ENCODE results near the gene SLC25A11. TPM values are rescaled to one million over a fixed set of nuclear protein-coding genes. Genes with fewer than 3 reads are reported as not detected.
A peak's percentile ranks its signal among the peaks of the same experiment; 100 is the strongest.

Gene SLC25A11
- total RNA-seq, 1 experiment from 2014 or later: 75.1 TPM

GRCh38 chr17:4967539-4968485 lies 28.0 kb upstream of the SLC25A11 start, which contains the start of gene SPAG7 (continued):
- TF ChIP-seq, protein P1, sequence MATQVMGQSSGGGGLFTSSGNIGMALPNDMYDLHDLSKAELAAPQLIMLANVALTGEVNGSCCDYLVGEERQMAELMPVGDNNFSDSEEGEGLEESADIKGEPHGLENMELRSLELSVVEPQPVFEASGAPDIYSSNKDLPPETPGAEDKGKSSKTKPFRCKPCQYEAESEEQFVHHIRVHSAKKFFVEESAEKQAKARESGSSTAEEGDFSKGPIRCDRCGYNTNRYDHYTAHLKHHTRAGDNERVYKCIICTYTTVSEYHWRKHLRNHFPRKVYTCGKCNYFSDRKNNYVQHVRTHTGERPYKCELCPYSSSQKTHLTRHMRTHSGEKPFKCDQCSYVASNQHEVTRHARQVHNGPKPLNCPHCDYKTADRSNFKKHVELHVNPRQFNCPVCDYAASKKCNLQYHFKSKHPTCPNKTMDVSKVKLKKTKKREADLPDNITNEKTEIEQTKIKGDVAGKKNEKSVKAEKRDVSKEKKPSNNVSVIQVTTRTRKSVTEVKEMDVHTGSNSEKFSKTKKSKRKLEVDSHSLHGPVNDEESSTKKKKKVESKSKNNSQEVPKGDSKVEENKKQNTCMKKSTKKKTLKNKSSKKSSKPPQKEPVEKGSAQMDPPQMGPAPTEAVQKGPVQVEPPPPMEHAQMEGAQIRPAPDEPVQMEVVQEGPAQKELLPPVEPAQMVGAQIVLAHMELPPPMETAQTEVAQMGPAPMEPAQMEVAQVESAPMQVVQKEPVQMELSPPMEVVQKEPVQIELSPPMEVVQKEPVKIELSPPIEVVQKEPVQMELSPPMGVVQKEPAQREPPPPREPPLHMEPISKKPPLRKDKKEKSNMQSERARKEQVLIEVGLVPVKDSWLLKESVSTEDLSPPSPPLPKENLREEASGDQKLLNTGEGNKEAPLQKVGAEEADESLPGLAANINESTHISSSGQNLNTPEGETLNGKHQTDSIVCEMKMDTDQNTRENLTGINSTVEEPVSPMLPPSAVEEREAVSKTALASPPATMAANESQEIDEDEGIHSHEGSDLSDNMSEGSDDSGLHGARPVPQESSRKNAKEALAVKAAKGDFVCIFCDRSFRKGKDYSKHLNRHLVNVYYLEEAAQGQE (IDR thresholded peaks at IDR 0.05; ENCODE audit: low read depth): no peak
- TF ChIP-seq ATF3 (IDR thresholded peaks at IDR 0.05): no peak
- TF ChIP-seq JUND (IDR thresholded peaks at IDR 0.05): 0 out of 2 replicates have a peak, but pooled peaks have one; percentile 38

DNA sequence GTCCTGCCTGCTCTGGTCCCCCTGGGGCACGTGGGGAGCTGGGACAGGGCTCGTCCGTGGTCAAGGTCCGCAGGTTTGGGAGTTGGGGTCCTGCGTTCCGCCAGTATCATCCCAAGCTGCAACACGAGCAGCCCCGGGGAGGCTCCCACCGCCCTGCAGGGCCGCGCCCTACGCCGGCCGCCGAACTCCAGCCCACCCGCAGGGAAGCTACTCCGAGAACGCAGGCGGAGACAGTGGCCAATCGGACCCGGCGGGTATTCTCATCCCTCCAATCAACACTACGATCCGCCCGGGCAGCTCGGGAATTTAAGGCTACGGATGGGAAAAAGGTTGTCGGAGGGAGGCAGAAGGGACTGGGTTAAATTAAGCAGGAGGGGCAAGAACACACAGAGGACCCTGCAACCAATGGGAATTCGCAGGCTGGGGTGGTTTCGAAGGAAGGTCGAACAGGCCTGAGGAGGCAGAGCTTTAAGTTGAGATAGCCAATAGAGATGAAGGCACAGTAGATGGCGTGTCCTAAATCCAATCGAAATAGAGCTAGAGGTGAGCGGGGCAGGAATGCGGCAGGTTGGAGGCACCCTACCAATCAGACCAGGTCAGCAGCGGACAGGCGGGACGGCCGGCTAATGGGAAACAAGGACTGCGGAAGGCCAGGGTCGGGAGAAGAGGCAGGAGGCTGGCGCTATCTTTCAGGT lies 27.1 kb upstream of the SLC25A11 start:
- intact Hi-C loops (cut with micrococcal nuclease): loop anchor here (1.0 kb wide), 4 partner anchors 17 to 58 kb away; partner anchors contain the start of genes CAMTA2, RNF167 and SLC25A11
- Histone ChIP-seq H3K4me3 (replicated peaks in 1 of 2; ENCODE audit: low read depth in 1 of 2, low read length in 2 of 2) (peak overlapping the region; percentile 70 to 79), H3K27ac (ENCODE audit: low read depth, low read length) (peak overlapping the region; percentile 96), H3K9me2 (ENCODE audit: insufficient read depth) (no peaks in the 10 kb centered on the region), H3K27me3 (ENCODE audit: insufficient read depth, low read length) (no peaks in the 10 kb centered on the region), H3K9me3 (ENCODE audit: control insufficient read depth in 1 of 2, insufficient read depth in 1 of 2, low read depth in 1 of 2, low read length in 2 of 2) (no peaks in the 10 kb centered on the region), H3K36me3 (ENCODE audit: control insufficient read depth in 1 of 2, insufficient read depth in 2 of 2, low read length in 2 of 2) (peaks cover 0 to 13% of the 10 kb centered on the region in 2 experiments; a peak in 2 of 4 replicates), H4K20me1 (ENCODE audit: insufficient read depth) (no peaks in the 10 kb centered on the region), H3K79me2 (ENCODE audit: insufficient read depth, low read length) (peaks cover 17% of the 10 kb centered on the region; the same call in 1 of the 2 replicates), H3K9ac (ENCODE audit: low read length) (peak overlapping the region; percentile 80), H3K4me1 (ENCODE audit: control insufficient read depth in 1 of 2, insufficient read depth in 2 of 2, low read length in 2 of 2) (peaks cover 19 to 33% of the 10 kb centered on the region in 2 experiments), H2AFZ (ENCODE audit: low read depth, low read length, poor library complexity, severe bottlenecking) (no peak overlapping the region), H3K4me2 (ENCODE audit: low read length) (peak overlapping the region; percentile 84)
- CTCF ChIA-PET: interaction anchor here (0.5 to 2.2 kb wide), 7 partner anchors 9 to 95 kb away, joined by 4 to 12 read pairs (median 7); partner anchors contain the start of genes CAMTA2, RNF167 and SLC25A11
- BruUV-seq (replicated peaks): TSS peak; percentile 69
- DNase-seq (ENCODE audit: low read depth, low spot score): peak; percentile 100
- POLR2A ChIA-PET: interaction anchor here (0.7 to 5.0 kb wide), 11 partner anchors 10 to 176 kb away, joined by 3 to 45 read pairs (median 10); partner anchors contain the start of genes CAMTA2, ENO3, PFN1 and RNF167
- RAD21 ChIA-PET (ENCODE audit: low non-redundant PET in 1 of 2, low total read pairs in 2 of 2, uncharacterized antibody in 2 of 2, unreplicated experiment in 2 of 2): interaction anchor here (0.6 to 2.2 kb wide), 5 partner anchors 12 to 58 kb away, joined by 3 to 11 read pairs (median 6); partner anchors contain the start of genes RNF167 (in 2 of the 2), SLC25A11 (in 2 of the 2) and PFN1 (in 1 of the 2)
- ATAC-seq: peak; percentile 91
- no peak for TF ChIP-seq CTCF (IDR thresholded peaks at IDR 0.05 in 2 of 3, conservative IDR thresholded peaks at IDR 0.05 in 1 of 3; ENCODE audit: borderline replicate concordance in 1 of 3, insufficient read depth in 1 of 3, low read depth in 2 of 3, low read length in 2 of 3)
- TF ChIP-seq, protein P2, sequence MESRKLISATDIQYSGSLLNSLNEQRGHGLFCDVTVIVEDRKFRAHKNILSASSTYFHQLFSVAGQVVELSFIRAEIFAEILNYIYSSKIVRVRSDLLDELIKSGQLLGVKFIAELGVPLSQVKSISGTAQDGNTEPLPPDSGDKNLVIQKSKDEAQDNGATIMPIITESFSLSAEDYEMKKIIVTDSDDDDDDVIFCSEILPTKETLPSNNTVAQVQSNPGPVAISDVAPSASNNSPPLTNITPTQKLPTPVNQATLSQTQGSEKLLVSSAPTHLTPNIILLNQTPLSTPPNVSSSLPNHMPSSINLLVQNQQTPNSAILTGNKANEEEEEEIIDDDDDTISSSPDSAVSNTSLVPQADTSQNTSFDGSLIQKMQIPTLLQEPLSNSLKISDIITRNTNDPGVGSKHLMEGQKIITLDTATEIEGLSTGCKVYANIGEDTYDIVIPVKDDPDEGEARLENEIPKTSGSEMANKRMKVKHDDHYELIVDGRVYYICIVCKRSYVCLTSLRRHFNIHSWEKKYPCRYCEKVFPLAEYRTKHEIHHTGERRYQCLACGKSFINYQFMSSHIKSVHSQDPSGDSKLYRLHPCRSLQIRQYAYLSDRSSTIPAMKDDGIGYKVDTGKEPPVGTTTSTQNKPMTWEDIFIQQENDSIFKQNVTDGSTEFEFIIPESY (IDR thresholded peaks at IDR 0.05; ENCODE audit: extremely low read depth, insufficient replicate concordance, low read length): no peak
- no peak for TF ChIP-seq POLR2A (IDR thresholded peaks at IDR 0.05; ENCODE audit: borderline replicate concordance, extremely low read depth, insufficient read depth, insufficient read length)
- TF ChIP-seq CBX3 (IDR thresholded peaks at IDR 0.05; ENCODE audit: low read depth): no peak
- peak; percentile 99 for TF ChIP-seq SP1 (IDR thresholded peaks at IDR 0.05; ENCODE audit: low read depth)
- TF ChIP-seq EGR1 (IDR thresholded peaks at IDR 0.05; ENCODE audit: low read depth): no peak
- TF ChIP-seq, protein P3, sequence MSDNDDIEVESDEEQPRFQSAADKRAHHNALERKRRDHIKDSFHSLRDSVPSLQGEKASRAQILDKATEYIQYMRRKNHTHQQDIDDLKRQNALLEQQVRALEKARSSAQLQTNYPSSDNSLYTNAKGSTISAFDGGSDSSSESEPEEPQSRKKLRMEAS (IDR thresholded peaks at IDR 0.05): peak; percentile 67; the same call in 1 of the 2 replicates
- TF ChIP-seq JUND (IDR thresholded peaks at IDR 0.05): no peak
- TF ChIP-seq YY1 (IDR thresholded peaks at IDR 0.05; ENCODE audit: extremely low read depth, insufficient replicate concordance, low read depth, low read length): peak; percentile 31
- no peak for TF ChIP-seq EZH2 (IDR thresholded peaks at IDR 0.05)
